Neuron (in vitro differentiated cells): ENCODE data around the gene PM20D1.

Source experiments
- H2AFZ ChIP-seq: one replicate; pipeline ENCODE4 v1.6.1; 2013; ENCODE audit warnings: low read depth, mild to moderate bottlenecking, inconsistent platforms, low read length, moderate library complexity
- H3K27me3 ChIP-seq: one replicate; pipeline ENCODE4 v1.6.1; 2013; ENCODE audit warnings: low read length; ENCODE audit not compliant: insufficient read depth
- H3K36me3 ChIP-seq: one replicate; pipeline ENCODE4 v1.6.1; 2013; ENCODE audit warnings: low read length; ENCODE audit not compliant: insufficient read depth
- H3K4me1 ChIP-seq: one replicate; pipeline ENCODE4 v1.6.1; 2013; ENCODE audit warnings: low read length; ENCODE audit not compliant: insufficient read depth
- H3K4me3 ChIP-seq: 2 replicates; pipeline ENCODE4 v1.5.1; 2013; ENCODE audit warnings: mild to moderate bottlenecking, low read length, moderate library complexity
- H3K9me3 ChIP-seq: one replicate; pipeline ENCODE4 v1.6.1; 2013; ENCODE audit warnings: low read length

Gene PM20D1

GRCh38 chr1:205792961-205793673, 56.8 kb downstream of the PM20D1 start:
- Histone ChIP-seq H2AFZ (no peak overlapping the region), H3K4me1 (no peaks in the 10 kb centered on the region), H3K36me3 (peaks cover 46% of the 10 kb centered on the region), H3K4me3 (no peak overlapping the region), H3K27me3 (no peaks in the 10 kb centered on the region), H3K9me3 (no peaks in the 10 kb centered on the region)

GRCh38 chr1:205792481-205792881, 57.5 kb downstream of the PM20D1 start:
- Histone ChIP-seq H3K27me3 (no peaks in the 10 kb centered on the region), H2AFZ (no peak overlapping the region), H3K36me3 (peaks cover 39% of the 10 kb centered on the region), H3K9me3 (no peaks in the 10 kb centered on the region), H3K4me1 (no peaks in the 10 kb centered on the region), H3K4me3 (no peak overlapping the region)

- H3K4me3 ChIP-seq: no peak overlapping the region
- H3K4me1 ChIP-seq: no peaks in the 10 kb centered on the region
- H3K27me3 ChIP-seq: no peaks in the 10 kb centered on the region
- H3K36me3 ChIP-seq: peaks cover 33% of the 10 kb centered on the region
- H3K9me3 ChIP-seq: no peaks in the 10 kb centered on the region
- no peak overlapping the region for H2AFZ ChIP-seq
Observed at GRCh38 chr1:205791568-205792180, 58.3 kb downstream of the PM20D1 start.

GRCh38 chr1:205787287-205787916, 62.5 kb downstream of the PM20D1 start:
- H3K36me3 ChIP-seq: peaks cover 3% of the 10 kb centered on the region
- H3K4me3 ChIP-seq: no peak overlapping the region
- H3K27me3 ChIP-seq: no peaks in the 10 kb centered on the region
- no peaks in the 10 kb centered on the region for H3K4me1 ChIP-seq
- no peak overlapping the region for H2AFZ ChIP-seq
- H3K9me3 ChIP-seq: no peaks in the 10 kb centered on the region

DNA sequence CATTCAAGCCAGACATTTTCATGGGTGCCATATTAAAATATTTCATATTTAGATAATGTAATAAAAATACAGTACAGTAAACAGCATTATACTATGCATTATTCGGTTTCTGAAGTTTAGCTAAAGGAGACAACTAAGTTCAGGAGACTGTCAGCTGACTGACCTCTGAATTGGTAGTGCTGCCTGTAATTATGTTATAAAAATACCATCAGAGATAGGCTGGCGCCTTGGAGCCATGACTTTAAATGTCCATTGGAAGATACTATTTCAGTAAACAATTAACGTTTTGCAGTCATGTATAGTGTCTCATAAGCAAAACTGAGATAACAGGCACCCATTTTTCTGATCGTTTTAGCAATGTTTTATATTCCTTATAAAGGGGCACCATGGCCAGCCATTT, 63.3 kb downstream of the PM20D1 start:
- H3K4me3 ChIP-seq: no peak overlapping the region
- H3K9me3 ChIP-seq: no peaks in the 10 kb centered on the region
- no peaks in the 10 kb centered on the region for H3K27me3 ChIP-seq
- peaks cover 3% of the 10 kb centered on the region for H3K36me3 ChIP-seq
- no peaks in the 10 kb centered on the region for H3K4me1 ChIP-seq
- no peak overlapping the region for H2AFZ ChIP-seq

DNA sequence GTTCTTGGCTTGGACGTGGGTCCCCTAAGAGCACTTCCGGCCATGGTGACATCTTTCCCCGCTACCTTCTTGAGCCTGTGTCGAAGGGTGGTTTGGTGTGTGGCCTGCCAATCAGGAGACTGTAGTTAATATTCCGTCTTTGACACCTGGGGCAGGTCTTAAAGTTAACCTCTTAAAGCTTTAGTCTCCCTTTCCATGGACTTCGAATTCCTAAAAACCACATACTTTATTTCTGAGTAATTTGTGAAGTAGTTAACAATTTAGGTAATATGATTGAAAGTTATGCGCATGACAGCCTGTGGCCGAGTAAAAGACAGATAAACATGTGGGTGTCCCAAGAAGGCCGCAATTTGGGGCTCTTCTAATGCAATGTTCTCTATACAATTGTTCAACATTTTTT, 64.5 kb downstream of the PM20D1 start:
- H2AFZ ChIP-seq: no peak overlapping the region
- H3K9me3 ChIP-seq: no peaks in the 10 kb centered on the region
- H3K4me3 ChIP-seq: no peak overlapping the region
- H3K4me1 ChIP-seq: no peaks in the 10 kb centered on the region
- no peaks in the 10 kb centered on the region for H3K27me3 ChIP-seq
- peaks cover 3% of the 10 kb centered on the region for H3K36me3 ChIP-seq

GRCh38 chr1:205783904-205784303, 66.0 kb downstream of the PM20D1 start:
- Histone ChIP-seq H3K36me3 (no peaks in the 10 kb centered on the region), H3K4me3 (no peak overlapping the region), H3K27me3 (no peaks in the 10 kb centered on the region), H3K4me1 (no peaks in the 10 kb centered on the region), H2AFZ (no peak overlapping the region), H3K9me3 (no peaks in the 10 kb centered on the region)

GRCh38 chr1:205783433-205783795, 66.5 kb downstream of the PM20D1 start:
- Histone ChIP-seq H3K27me3 (no peaks in the 10 kb centered on the region), H3K4me3 (no peak overlapping the region), H3K4me1 (no peaks in the 10 kb centered on the region), H3K36me3 (no peaks in the 10 kb centered on the region), H2AFZ (no peak overlapping the region), H3K9me3 (no peaks in the 10 kb centered on the region)

- H3K4me3 ChIP-seq: no peak overlapping the region
- peaks cover 2% of the 10 kb centered on the region for H3K27me3 ChIP-seq
- no peaks in the 10 kb centered on the region for H3K9me3 ChIP-seq
- H2AFZ ChIP-seq: no peak overlapping the region
- H3K36me3 ChIP-seq: no peaks in the 10 kb centered on the region
- no peaks in the 10 kb centered on the region for H3K4me1 ChIP-seq
Observed at GRCh38 chr1:205782627-205783432, 67.1 kb downstream of the PM20D1 start.

- Histone ChIP-seq H3K4me1 (no peaks in the 10 kb centered on the region), H2AFZ (no peak overlapping the region), H3K9me3 (no peaks in the 10 kb centered on the region), H3K27me3 (peaks cover 11% of the 10 kb centered on the region), H3K36me3 (no peaks in the 10 kb centered on the region), H3K4me3 (no peak overlapping the region)
Observed at GRCh38 chr1:205780335-205780734, 69.6 kb downstream of the PM20D1 start.
